GM18499 (cell line): ENCODE results near the gene SCUBE3.

Experiments
- ATAC-seq: cut with Tn5 transposase; IDR thresholded peaks from one replicate; pipeline ENCODE4 v1.9.1; 2021; ENCODE audit warnings: moderate number of reproducible peaks; ENCODE audit not compliant: insufficient read depth, unreplicated experiment

SCUBE3 gene

GRCh38 chr6:35208419-35208818 lies 5.3 kb upstream of the SCUBE3 start:
- no peak for ATAC-seq

GRCh38 chr6:35209081-35209480 lies 4.7 kb upstream of the SCUBE3 start:
- no peak for ATAC-seq

GRCh38 chr6:35209622-35210247 lies 4.0 kb upstream of the SCUBE3 start:
- no peak for ATAC-seq

- ATAC-seq: no peak
Observed at GRCh38 chr6:35213298-35213791, 411 bp upstream of the SCUBE3 start.

GRCh38 chr6:35214869-35215664 lies 1.3 kb downstream of the SCUBE3 start:
- no peak for ATAC-seq

- no peak for ATAC-seq
Observed at GRCh38 chr6:35215665-35216411, 2.1 kb downstream of the SCUBE3 start.

GRCh38 chr6:35216412-35216732 lies 2.6 kb downstream of the SCUBE3 start:
- no peak for ATAC-seq

- ATAC-seq: no peak
Observed at GRCh38 chr6:35216851-35217811, 3.4 kb downstream of the SCUBE3 start.

GRCh38 chr6:35218021-35218420 lies 4.3 kb downstream of the SCUBE3 start:
- no peak for ATAC-seq

GRCh38 chr6:35218456-35218855 lies 4.7 kb downstream of the SCUBE3 start:
- no peak for ATAC-seq

- no peak for ATAC-seq
Observed at GRCh38 chr6:35219683-35220326, 6.0 kb downstream of the SCUBE3 start.

- ATAC-seq: no peak
Observed at GRCh38 chr6:35220711-35221110, 7.0 kb downstream of the SCUBE3 start.

GRCh38 chr6:35223396-35223795 lies 9.6 kb downstream of the SCUBE3 start:
- ATAC-seq: no peak

GRCh38 chr6:35224720-35225119 lies 11.0 kb downstream of the SCUBE3 start:
- no peak for ATAC-seq

GRCh38 chr6:35228481-35228880 lies 14.7 kb downstream of the SCUBE3 start:
- no peak for ATAC-seq

GRCh38 chr6:35229304-35229703 lies 15.5 kb downstream of the SCUBE3 start:
- no peak for ATAC-seq

GRCh38 chr6:35230498-35230897 lies 16.7 kb downstream of the SCUBE3 start:
- no peak for ATAC-seq

- no peak for ATAC-seq
Observed at GRCh38 chr6:35230950-35231349, 17.2 kb downstream of the SCUBE3 start.

- ATAC-seq: no peak
Observed at GRCh38 chr6:35231563-35231962, 17.8 kb downstream of the SCUBE3 start.

GRCh38 chr6:35234901-35235300 lies 21.1 kb downstream of the SCUBE3 start:
- no peak for ATAC-seq
